Subcutaneous adipose tissue (tissue), 4 donors: ENCODE results near the gene TP53AIP1. TPM values are rescaled to one million over a fixed set of nuclear protein-coding genes. Genes with fewer than 3 reads are reported as not detected.

Experiments used
- total RNA-seq, 4 donors: library from RNA; depleted of rRNA; stranded (reverse); fragments of >200 nt; gene quantifications; one replicate each; pipeline ENCODE4 v1.1.0, GENCODE V29; 2016
- TF ChIP-seq, protein P1 (sequence below): fragments of 450-650 bp; IDR thresholded peaks from one replicate; pipeline ENCODE4 v1.5.1; 2016; ENCODE audit warnings: low read depth, mild to moderate bottlenecking, control low read depth, antibody characterized with exemption, moderate library complexity

Gene TP53AIP1
- total RNA-seq, 4 donors from 2014 or later, result not detected

DNA sequence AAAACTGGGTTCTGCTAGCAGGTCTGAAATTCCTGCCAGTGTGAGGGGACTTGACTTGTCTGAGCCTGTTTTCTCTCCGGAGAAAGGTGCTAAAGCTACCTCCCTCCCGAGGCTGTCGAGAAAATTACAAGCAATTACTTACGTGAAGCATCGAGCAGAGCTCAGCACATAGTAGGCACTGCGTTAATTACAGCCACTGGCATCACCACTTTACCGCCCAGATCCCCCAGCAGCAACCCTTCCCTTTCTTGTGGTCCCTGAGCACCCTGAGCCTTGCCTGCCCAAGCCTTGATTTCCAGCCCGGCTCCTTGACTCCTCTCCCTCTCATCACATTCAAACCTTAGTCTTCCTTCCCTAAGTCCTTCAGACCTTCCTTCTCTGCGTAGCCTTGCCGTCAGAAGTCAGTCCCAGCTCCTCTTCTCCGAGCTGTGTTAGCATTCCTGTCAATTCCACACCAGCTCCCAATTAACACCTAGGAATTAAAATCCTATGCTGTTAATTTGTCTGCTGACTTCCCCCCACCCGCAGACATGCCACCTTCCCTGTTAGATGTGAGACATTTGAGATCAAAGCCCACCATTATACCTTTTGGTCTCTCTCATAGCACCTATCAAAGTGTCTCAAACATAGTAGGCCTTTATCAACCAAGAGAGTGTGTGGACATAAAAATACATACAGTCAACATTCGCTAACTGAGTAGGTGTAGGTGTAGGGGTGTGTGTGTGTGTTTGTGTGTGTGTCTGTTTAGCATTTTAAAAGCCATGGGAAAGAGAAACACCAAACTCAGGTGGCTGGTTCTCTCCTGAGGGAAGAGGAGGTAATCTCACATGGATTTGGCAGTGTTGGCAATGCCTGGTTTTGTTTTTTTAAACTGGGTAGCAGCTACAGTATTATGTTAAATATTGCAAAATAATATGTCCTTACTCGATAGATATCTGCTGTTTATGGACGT is 54.4 kb downstream of the TP53AIP1 start:
- TF ChIP-seq, protein P1, sequence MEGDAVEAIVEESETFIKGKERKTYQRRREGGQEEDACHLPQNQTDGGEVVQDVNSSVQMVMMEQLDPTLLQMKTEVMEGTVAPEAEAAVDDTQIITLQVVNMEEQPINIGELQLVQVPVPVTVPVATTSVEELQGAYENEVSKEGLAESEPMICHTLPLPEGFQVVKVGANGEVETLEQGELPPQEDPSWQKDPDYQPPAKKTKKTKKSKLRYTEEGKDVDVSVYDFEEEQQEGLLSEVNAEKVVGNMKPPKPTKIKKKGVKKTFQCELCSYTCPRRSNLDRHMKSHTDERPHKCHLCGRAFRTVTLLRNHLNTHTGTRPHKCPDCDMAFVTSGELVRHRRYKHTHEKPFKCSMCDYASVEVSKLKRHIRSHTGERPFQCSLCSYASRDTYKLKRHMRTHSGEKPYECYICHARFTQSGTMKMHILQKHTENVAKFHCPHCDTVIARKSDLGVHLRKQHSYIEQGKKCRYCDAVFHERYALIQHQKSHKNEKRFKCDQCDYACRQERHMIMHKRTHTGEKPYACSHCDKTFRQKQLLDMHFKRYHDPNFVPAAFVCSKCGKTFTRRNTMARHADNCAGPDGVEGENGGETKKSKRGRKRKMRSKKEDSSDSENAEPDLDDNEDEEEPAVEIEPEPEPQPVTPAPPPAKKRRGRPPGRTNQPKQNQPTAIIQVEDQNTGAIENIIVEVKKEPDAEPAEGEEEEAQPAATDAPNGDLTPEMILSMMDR, result no peak

DNA sequence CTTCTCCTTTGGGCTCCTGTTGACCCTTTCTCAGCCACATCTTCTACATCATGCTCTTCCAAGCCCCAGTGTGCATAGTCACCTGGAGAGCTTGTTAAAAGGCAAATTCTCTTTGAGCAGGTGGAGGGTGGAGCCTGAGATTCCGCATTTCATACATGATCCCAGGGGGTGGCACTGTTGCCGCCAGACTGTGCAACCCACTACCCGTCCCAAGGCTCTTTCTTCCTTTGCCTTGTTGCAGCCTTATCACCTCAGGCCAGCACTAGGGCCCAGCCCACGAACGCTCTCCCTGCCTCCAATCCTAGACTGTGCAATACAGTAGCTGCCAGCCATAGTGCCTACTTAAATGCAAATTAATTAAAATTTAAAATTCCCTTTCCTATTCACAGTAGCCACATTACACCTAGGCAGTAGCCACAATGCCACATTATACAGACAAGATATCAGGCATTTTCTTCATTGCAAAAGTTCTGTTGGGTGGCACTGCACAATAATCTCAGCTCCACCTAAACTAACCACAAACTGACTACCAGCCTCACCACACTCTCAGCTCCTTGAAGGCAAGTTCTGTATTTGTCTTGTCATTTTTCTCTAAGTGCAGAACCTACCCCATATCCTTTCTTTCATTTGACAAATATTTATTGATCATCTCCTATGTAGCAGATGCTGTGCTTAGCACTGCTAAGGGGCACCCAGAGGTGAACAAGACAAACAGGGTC is 56.1 kb downstream of the TP53AIP1 start:
- TF ChIP-seq, protein P1, result no peak

Other genes starting within 250 kb of the TP53AIP1 start
- 10 to 100 TPM; 41.7 to 54.8 (median 48.0) TPM for gene FLI1, start 248.8 kb downstream of the TP53AIP1 start, total RNA-seq
- 1 to 10 TPM in 1 of 4 donors, under 1 TPM in 1, not detected in 2; 0.44 to 1.4 TPM for gene KCNJ1, start 75.6 kb downstream of the TP53AIP1 start, total RNA-seq
- 10 to 100 TPM in 1 of 4 donors, 1 to 10 TPM in 3; 1.8 to 12.2 (median 4.1) TPM for gene KCNJ5, start 51.5 kb downstream of the TP53AIP1 start, total RNA-seq
- gene ARHGAP32, start 249.5 kb upstream of the TP53AIP1 start, total RNA-seq, result 10 to 100 TPM; 10.9 to 19.6 (median 16.0) TPM